Left ventricle myocardium inferior (tissue), 1 donor: ENCODE results near the gene AOC3. TPM values are rescaled to one million over a fixed set of nuclear protein-coding genes. Genes with fewer than 3 reads are reported as not detected.

Source experiments
- DNase-seq: peaks from one replicate; pipeline ENCODE4 v3.0.0-alpha.2; 2020
- H3K27ac ChIP-seq: fragments of 200-600 bp; replicated peaks from 2 replicates; pipeline ENCODE4 v1.8.0; 2021
- H3K27me3 ChIP-seq: fragments of 200-600 bp; 2 replicates; pipeline ENCODE4 v1.8.0; 2021; ENCODE audit warnings: low read depth
- H3K36me3 ChIP-seq: fragments of 200-600 bp; 2 replicates; pipeline ENCODE4 v1.8.0; 2021
- H3K4me1 ChIP-seq: fragments of 200-600 bp; 2 replicates; pipeline ENCODE4 v1.8.0; 2021
- H3K4me3 ChIP-seq: fragments of 200-600 bp; 2 replicates; pipeline ENCODE4 v1.8.0; 2021; ENCODE audit warnings: mild to moderate bottlenecking, moderate library complexity
- H3K9me3 ChIP-seq: fragments of 200-600 bp; replicated peaks from 2 replicates; pipeline ENCODE4 v1.8.0; 2021
- intact Hi-C: fragments of 100-400 bp; cut with micrococcal nuclease; formaldehyde crosslinking; loops from one replicate; pipeline ENCODE4 v1.11.0; 2022
- total RNA-seq: library from RNA; stranded (reverse); fragmentation: NEBNext Ultra II Directional; extraction: Animal tissue kit (Norgen Biotek cat#: 25700); gene quantifications from one replicate; pipeline ENCODE4 v1.2.1, GENCODE V29; 2021
- TF ChIP-seq, protein P1 (sequence below): fragments of 200-600 bp; IDR thresholded peaks from 2 replicates; pipeline ENCODE4 v1.8.0; 2021; ENCODE audit warnings: antibody characterized with exemption, mild to moderate bottlenecking, borderline replicate concordance
- donor health status: DM: no; HTN: yes; CAD: no; lungs with severe emphysema.

AOC3 gene
- total RNA-seq, 1 donor from 2014 or later: 7.6 TPM

DNA sequence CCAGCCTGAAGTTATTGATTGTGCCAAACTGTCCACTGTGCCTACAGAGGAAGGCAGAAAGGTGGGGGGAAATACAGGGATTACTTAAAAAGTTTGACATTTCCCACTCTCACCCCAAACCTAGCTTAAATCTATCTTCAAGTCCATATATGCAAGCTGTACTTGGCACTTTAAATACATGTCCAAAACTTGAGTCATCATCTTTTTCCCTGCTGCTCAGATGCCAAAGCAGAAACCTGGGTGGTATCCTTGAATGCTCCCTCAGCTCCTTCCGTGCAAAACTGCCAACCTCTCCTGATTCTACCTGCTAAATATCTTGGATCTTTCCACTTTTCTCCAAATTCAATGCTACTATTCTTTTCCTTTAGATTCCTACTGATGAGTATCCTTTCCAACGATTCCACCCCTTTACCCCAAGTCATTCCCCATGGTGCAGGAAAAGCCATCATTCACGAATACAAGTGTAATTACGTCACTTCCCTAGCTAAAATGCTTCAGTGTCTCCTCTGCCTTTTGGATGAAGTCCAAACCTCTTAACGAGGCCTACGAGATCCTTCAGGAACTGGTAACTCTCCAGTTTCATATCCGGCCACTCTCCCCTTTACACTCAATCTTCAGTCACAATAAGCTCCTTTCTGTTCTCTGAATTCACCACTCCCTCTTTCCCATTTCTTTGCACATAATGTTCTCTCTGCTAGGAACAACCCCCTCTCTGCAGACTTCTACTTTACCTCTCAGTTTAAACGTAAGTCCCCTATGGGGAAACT, 36.2 kb upstream of the AOC3 start:
- H3K36me3 ChIP-seq: peaks cover 97% of the 10 kb centered on the region
- no peaks in the 10 kb centered on the region for H3K9me3 ChIP-seq
- TF ChIP-seq, protein P1, sequence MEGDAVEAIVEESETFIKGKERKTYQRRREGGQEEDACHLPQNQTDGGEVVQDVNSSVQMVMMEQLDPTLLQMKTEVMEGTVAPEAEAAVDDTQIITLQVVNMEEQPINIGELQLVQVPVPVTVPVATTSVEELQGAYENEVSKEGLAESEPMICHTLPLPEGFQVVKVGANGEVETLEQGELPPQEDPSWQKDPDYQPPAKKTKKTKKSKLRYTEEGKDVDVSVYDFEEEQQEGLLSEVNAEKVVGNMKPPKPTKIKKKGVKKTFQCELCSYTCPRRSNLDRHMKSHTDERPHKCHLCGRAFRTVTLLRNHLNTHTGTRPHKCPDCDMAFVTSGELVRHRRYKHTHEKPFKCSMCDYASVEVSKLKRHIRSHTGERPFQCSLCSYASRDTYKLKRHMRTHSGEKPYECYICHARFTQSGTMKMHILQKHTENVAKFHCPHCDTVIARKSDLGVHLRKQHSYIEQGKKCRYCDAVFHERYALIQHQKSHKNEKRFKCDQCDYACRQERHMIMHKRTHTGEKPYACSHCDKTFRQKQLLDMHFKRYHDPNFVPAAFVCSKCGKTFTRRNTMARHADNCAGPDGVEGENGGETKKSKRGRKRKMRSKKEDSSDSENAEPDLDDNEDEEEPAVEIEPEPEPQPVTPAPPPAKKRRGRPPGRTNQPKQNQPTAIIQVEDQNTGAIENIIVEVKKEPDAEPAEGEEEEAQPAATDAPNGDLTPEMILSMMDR: no peak
- H3K4me1 ChIP-seq: peaks cover 12% of the 10 kb centered on the region
- no peak for DNase-seq
- peak overlapping the region; percentile 49 for H3K27ac ChIP-seq
- H3K27me3 ChIP-seq: no peaks in the 10 kb centered on the region
- H3K4me3 ChIP-seq: no peak overlapping the region
- intact Hi-C loops: no loop called here

DNA sequence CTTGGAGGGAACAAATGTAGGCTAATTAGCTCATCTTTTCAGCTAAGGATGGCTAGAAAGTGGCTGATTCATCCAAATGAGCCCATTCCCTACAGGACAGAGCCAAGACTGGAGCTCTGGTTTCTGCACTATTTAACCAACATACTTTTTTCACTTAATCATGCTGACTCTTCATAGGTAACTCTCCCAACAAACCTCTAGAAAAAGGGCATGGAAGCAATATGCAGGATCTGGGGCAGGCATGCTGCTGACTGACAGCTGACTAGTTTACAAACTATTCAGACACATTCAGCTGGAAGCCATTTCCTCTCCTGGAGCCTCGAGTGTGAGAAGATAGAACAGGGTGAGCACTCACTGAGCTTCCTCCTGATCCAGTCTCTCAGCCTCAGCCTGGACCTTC, 33.1 kb upstream of the AOC3 start:
- H3K27me3 ChIP-seq: no peaks in the 10 kb centered on the region
- TF ChIP-seq, protein P1: no peak
- no peaks in the 10 kb centered on the region for H3K9me3 ChIP-seq
- peaks cover 98% of the 10 kb centered on the region for H3K36me3 ChIP-seq
- H3K27ac ChIP-seq: no peak overlapping the region
- no peak for DNase-seq
- no peak overlapping the region for H3K4me3 ChIP-seq
- intact Hi-C loops: no loop called here
- peaks cover 19% of the 10 kb centered on the region for H3K4me1 ChIP-seq

GRCh38 chr17:42818379-42818778, 32.6 kb upstream of the AOC3 start:
- no peak for DNase-seq
- peaks cover 24% of the 10 kb centered on the region for H3K4me1 ChIP-seq
- H3K9me3 ChIP-seq: no peaks in the 10 kb centered on the region
- no peak overlapping the region for H3K27ac ChIP-seq
- no peaks in the 10 kb centered on the region for H3K27me3 ChIP-seq
- TF ChIP-seq, protein P1: no peak
- intact Hi-C loops: no loop called here
- H3K4me3 ChIP-seq: no peak overlapping the region
- peaks cover 95% of the 10 kb centered on the region for H3K36me3 ChIP-seq

DNA sequence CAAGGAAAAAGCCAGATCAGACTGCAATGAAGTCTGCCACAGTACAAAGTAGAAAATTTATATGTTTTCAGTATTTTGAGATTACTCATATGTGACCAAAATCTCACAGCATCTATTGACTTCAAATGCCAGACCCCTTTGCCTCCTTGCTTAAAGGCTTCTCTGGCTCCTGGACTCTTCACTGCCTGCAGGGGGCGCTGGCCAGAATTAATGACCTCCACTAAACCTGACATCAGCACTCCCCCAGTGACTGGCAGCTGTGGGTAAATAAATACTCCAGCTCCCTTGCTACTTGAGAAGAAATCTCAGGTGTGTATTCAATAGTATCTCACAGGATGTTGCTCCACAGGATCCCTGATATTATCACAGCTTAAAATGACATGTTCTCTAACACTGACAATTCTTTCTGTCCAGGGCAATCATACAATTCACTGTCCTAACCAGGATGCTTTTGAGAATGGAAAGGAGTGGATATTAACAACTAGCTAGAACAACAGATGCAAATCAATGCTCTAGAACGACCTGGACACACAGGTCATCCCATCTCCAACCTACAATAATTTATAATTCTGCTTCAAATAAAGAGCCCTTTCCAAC, 31.0 kb upstream of the AOC3 start:
- peaks cover 79% of the 10 kb centered on the region for H3K36me3 ChIP-seq
- TF ChIP-seq, protein P1: peak; percentile 68
- H3K27ac ChIP-seq: no peak overlapping the region
- H3K27me3 ChIP-seq: no peaks in the 10 kb centered on the region
- H3K4me3 ChIP-seq: no peak overlapping the region
- H3K9me3 ChIP-seq: no peaks in the 10 kb centered on the region
- peaks cover 27% of the 10 kb centered on the region for H3K4me1 ChIP-seq
- peak; percentile 40 for DNase-seq
- intact Hi-C loops: no loop called here

- Histone ChIP-seq H3K4me1 (peaks cover 23% of the 10 kb centered on the region), H3K27ac (no peak overlapping the region), H3K36me3 (peaks cover 67% of the 10 kb centered on the region), H3K4me3 (no peak overlapping the region), H3K9me3 (no peaks in the 10 kb centered on the region), H3K27me3 (no peaks in the 10 kb centered on the region)
- DNase-seq: no peak
- TF ChIP-seq, protein P1: no peak
- intact Hi-C loops: no loop called here
Measured at GRCh38 chr17:42821176-42821575, 29.8 kb upstream of the AOC3 start.
